DOHH2 (cell line): ENCODE results near the gene CCBE1.

Source experiments
- H3F3A ChIP-seq: fragments of 200-600 bp; sonication (generic), shearing (Covaris generic); 2 replicates; pipeline ENCODE4 v1.6.0; 2016; ENCODE audit warnings: antibody characterized with exemption, mild to moderate bottlenecking; ENCODE audit not compliant: control insufficient read depth, insufficient read depth
- H3K27ac ChIP-seq: fragments of 200-600 bp; sonication (generic); 2 replicates; pipeline ENCODE4 v1.5.1; 2014; ENCODE audit warnings: low read depth, mild to moderate bottlenecking, low read length, moderate library complexity
- H3K27me3 ChIP-seq: fragments of 200-600 bp; sonication (generic); 2 replicates; pipeline ENCODE4 v1.6.1; 2014; ENCODE audit warnings: mild to moderate bottlenecking, low read length, mixed read lengths; ENCODE audit not compliant: control insufficient read depth
- H3K36me3 ChIP-seq: fragments of 200-600 bp; sonication (generic); 2 replicates; pipeline ENCODE4 v1.6.1; 2014; ENCODE audit warnings: mild to moderate bottlenecking, low read length, moderate library complexity, mixed read lengths; ENCODE audit not compliant: control insufficient read depth
- H3K4me1 ChIP-seq: fragments of 200-600 bp; sonication (generic); 2 replicates; pipeline ENCODE4 v1.6.1; 2014; ENCODE audit warnings: mild to moderate bottlenecking, low read length, mixed read lengths; ENCODE audit not compliant: control insufficient read depth
- H3K4me2 ChIP-seq: fragments of 200-600 bp; sonication (generic); 2 replicates; pipeline ENCODE4 v1.6.0; 2014; ENCODE audit warnings: mild to moderate bottlenecking, low read length, moderate library complexity
- H3K4me3 ChIP-seq: fragments of 200-600 bp; sonication (generic); 2 replicates; pipeline ENCODE4 v1.5.1; 2014; ENCODE audit warnings: mild to moderate bottlenecking, low read length, mixed read lengths
- H3K79me2 ChIP-seq: fragments of 200-600 bp; sonication (generic); 2 replicates; pipeline ENCODE4 v1.6.1; 2014; ENCODE audit warnings: mild to moderate bottlenecking, low read length, mixed read lengths; ENCODE audit not compliant: control insufficient read depth
- H3K9me2 ChIP-seq: fragments of 200-600 bp; sonication (generic); replicated peaks from 2 replicates; pipeline ENCODE4 v1.6.1; 2014; ENCODE audit warnings: mild to moderate bottlenecking, low read length, mixed read lengths; ENCODE audit not compliant: control insufficient read depth
- H3K9me3 ChIP-seq: fragments of 200-600 bp; sonication (generic); 2 replicates; pipeline ENCODE4 v1.6.1; 2014; ENCODE audit warnings: antibody characterized with exemption, low read length, mixed read lengths; ENCODE audit not compliant: control insufficient read depth, insufficient read depth
- H4K20me1 ChIP-seq: fragments of 200-600 bp; sonication (generic); 2 replicates; pipeline ENCODE4 v1.6.0; 2014; ENCODE audit warnings: low read depth, mild to moderate bottlenecking, antibody characterized with exemption, low read length, moderate library complexity; ENCODE audit not compliant: control insufficient read depth, insufficient read depth
- CTCF ChIP-seq: fragments of 200-600 bp; sonication (generic); IDR thresholded peaks from one replicate; pipeline ENCODE4 v1.5.1; 2014; ENCODE audit warnings: antibody characterized with exemption, mild to moderate bottlenecking, low read depth, low read length; ENCODE audit not compliant: poor library complexity, severe bottlenecking
- EZH2phosphoT487 ChIP-seq: fragments of 200-600 bp; sonication (generic); IDR thresholded peaks from 2 replicates; pipeline ENCODE4 v1.6.1; 2017; ENCODE audit warnings: borderline replicate concordance, mild to moderate bottlenecking, antibody characterized with exemption, low read length, moderate library complexity, mixed read lengths

CCBE1 gene

GRCh38 chr18:59469463-59470180 is 227.6 kb downstream of the CCBE1 start:
- Histone ChIP-seq H3K79me2 (no peaks in the 10 kb centered on the region), H3K9me3 (no peaks in the 10 kb centered on the region), H3K4me3 (no peak overlapping the region), H3K27me3 (no peaks in the 10 kb centered on the region), H4K20me1 (no peaks in the 10 kb centered on the region), H3K4me2 (no peak overlapping the region), H3F3A (no peaks in the 10 kb centered on the region), H3K36me3 (no peaks in the 10 kb centered on the region), H3K27ac (no peak overlapping the region), H3K9me2 (no peaks in the 10 kb centered on the region), H3K4me1 (no peaks in the 10 kb centered on the region)
- TF ChIP-seq CTCF (no peak), EZH2phosphoT487 (no peak)

- no peak for TF ChIP-seq CTCF
- no peak for TF ChIP-seq EZH2phosphoT487
- Histone ChIP-seq H3K4me3 (no peak overlapping the region), H3K9me3 (no peaks in the 10 kb centered on the region), H3K27ac (no peak overlapping the region), H4K20me1 (no peaks in the 10 kb centered on the region), H3F3A (no peaks in the 10 kb centered on the region), H3K4me2 (no peak overlapping the region), H3K27me3 (no peaks in the 10 kb centered on the region), H3K36me3 (no peaks in the 10 kb centered on the region), H3K79me2 (no peaks in the 10 kb centered on the region), H3K9me2 (no peaks in the 10 kb centered on the region), H3K4me1 (no peaks in the 10 kb centered on the region)
These were observed 228.4 kb downstream of the CCBE1 start for GRCh38 chr18:59468821-59469220.

- no peaks in the 10 kb centered on the region for H3K9me2 ChIP-seq
- H3K36me3 ChIP-seq, result no peaks in the 10 kb centered on the region
- no peaks in the 10 kb centered on the region for H3F3A ChIP-seq
- TF ChIP-seq EZH2phosphoT487 (no peak), CTCF (no peak)
- H3K9me3 ChIP-seq, result no peaks in the 10 kb centered on the region
- no peaks in the 10 kb centered on the region for H3K79me2 ChIP-seq
- no peaks in the 10 kb centered on the region for H3K27me3 ChIP-seq
- no peak overlapping the region for H3K4me3 ChIP-seq
- no peak overlapping the region for H3K27ac ChIP-seq
- no peaks in the 10 kb centered on the region for H3K4me1 ChIP-seq
- H3K4me2 ChIP-seq, result no peak overlapping the region
- H4K20me1 ChIP-seq, result no peaks in the 10 kb centered on the region
These were observed 229.7 kb downstream of the CCBE1 start for GRCh38 chr18:59467497-59467896.
